DND-41 (cell line): ENCODE measurements around the gene GCC1.

Source experiments
- CTCF ChIP-seq: IDR thresholded peaks from 2 replicates; pipeline ENCODE4 v1.5.1; 2012; ENCODE audit warnings: borderline replicate concordance, low read length, moderate library complexity, mild to moderate bottlenecking; ENCODE audit not compliant: poor library complexity, severe bottlenecking; ENCODE audit errors: extremely low read depth
- EZH2 ChIP-seq: IDR thresholded peaks from 3 replicates; pipeline ENCODE4 v1.6.1; 2012; ENCODE audit warnings: borderline replicate concordance, low read depth, mild to moderate bottlenecking, moderate library complexity, low read length, inconsistent platforms; ENCODE audit not compliant: severe bottlenecking

- TF ChIP-seq CTCF (no peak), EZH2 (no peak)
Measured at GRCh38 chr7:127591591-127591990, 6.2 kb upstream of the GCC1 start.
